C4-2B (cell line): ENCODE measurements around the gene KATNIP.
A peak's percentile ranks its signal among the peaks of the same experiment; 100 is the strongest.

Experiments
- H3K27ac ChIP-seq: fragments of 450-650 bp; 2 replicates; pipeline ENCODE4 v1.5.1; 2017
- ZFX ChIP-seq: fragments of 450-650 bp; IDR thresholded peaks from 2 replicates; pipeline ENCODE4 v1.6.1; 2017
- TF ChIP-seq, protein P1 (sequence below): fragments of 450-650 bp; conservative IDR thresholded peaks from 2 replicates; pipeline ENCODE4 v1.5.1; 2017; ENCODE audit warnings: mild to moderate bottlenecking

KATNIP gene

DNA sequence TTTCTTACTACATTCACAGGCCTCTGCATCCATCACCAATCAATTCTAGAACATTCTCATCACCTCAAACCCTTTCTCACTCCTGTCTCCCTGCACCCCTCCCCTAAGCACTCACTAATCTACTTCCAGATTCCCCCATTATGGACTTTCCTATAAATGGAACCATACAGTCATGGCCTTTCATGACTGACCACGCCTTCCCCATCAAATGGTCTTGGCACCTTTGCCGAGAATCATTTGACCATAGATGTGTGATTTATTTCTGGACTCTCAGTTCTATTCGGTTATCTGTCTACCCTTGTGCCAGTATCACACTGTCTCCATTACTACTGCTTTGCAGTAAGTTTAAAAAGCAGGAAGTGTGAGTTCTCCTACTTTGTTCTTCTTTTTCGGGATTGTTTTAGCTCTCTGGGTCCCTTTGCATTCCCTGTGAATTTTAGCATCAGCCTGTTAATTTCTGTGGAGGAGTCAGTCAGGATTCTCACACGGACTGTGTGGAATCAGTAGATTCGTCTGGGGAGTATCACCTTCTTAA, 27.7 kb upstream of the KATNIP start:
- no peak overlapping the region for H3K27ac ChIP-seq
- TF ChIP-seq, protein P1, sequence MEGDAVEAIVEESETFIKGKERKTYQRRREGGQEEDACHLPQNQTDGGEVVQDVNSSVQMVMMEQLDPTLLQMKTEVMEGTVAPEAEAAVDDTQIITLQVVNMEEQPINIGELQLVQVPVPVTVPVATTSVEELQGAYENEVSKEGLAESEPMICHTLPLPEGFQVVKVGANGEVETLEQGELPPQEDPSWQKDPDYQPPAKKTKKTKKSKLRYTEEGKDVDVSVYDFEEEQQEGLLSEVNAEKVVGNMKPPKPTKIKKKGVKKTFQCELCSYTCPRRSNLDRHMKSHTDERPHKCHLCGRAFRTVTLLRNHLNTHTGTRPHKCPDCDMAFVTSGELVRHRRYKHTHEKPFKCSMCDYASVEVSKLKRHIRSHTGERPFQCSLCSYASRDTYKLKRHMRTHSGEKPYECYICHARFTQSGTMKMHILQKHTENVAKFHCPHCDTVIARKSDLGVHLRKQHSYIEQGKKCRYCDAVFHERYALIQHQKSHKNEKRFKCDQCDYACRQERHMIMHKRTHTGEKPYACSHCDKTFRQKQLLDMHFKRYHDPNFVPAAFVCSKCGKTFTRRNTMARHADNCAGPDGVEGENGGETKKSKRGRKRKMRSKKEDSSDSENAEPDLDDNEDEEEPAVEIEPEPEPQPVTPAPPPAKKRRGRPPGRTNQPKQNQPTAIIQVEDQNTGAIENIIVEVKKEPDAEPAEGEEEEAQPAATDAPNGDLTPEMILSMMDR: no peak
- no peak for TF ChIP-seq ZFX

DNA sequence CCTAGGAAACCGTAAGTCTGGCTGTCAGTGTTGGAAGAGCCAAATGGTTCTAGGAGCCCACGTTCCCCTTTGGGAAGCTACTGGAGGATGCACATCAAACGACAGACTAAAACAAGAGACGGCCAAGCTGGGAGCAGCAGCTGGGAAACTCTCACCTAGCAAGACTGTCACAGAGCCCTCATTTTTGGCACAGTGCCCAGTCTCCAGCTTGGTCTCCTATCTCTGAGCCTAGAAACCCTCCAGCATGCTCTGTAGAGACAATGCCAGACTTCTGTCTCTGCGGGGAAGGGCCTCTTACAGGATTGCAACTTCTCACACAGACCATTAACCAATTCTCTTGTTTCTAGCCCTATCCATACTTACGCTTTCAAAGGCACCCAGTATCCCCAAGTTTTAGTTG, 23.8 kb upstream of the KATNIP start:
- no peak for TF ChIP-seq ZFX
- TF ChIP-seq, protein P1: no peak
- H3K27ac ChIP-seq: no peak overlapping the region

DNA sequence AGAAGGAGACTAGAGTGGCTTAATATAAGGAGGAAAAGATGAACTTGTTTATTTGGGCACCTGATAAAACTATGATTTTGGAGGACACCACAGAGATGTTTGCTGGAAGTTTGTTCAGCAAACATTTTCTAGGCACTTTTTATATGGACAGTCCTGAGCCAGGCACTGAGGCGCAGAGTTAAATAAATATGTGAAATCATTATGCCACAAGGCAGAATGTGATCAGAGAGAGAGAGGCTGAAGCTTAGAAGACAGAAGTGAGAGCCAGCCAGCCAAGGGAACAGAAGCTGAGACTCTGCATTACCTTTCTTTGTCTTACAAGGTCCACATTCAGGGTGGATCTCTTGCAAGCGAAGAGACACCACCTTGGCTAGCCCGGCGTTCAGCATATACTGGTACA, 21.6 kb upstream of the KATNIP start:
- TF ChIP-seq, protein P1: no peak
- TF ChIP-seq ZFX: no peak
- peak overlapping the region; percentile 66 for H3K27ac ChIP-seq

DNA sequence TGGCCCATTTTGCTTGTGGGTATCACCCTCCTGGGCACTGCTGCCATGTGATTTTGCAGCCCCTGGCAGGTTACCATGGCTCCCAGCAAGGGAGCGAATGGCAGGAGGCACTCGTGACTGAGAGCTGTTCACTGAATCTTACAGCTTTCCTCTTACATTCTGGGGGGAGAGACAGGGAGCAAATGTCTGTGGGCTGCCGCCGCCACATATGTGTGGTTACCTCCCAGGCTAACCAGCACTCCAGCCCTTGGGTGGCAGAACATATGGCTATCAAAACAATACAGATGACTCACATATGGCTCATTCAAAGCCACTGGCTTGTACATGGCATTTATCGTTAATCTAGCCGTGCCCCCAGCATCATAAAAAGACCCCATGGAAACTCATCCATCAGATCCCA, 20.0 kb upstream of the KATNIP start:
- TF ChIP-seq ZFX: no peak
- TF ChIP-seq, protein P1: no peak
- H3K27ac ChIP-seq: peak overlapping the region; percentile 66

DNA sequence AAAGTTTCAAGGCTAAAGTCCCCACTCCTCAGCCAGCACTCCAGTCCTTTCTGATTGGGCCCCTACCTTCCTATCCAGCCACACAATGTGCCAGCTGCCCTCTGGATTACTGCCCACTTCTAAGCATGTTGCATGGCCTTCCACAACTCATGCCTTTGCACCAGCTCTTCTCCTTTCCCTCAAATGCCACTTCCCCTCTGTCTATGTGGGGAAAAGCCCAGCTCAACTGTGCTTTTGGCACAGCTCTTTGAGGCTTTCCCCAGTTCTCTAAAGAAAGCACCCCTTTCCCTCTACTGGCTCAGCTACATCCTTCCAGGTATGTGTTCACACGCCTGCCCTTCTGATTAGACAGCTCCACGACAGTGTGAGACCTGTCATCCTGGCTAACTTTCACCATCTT, 18.8 kb upstream of the KATNIP start:
- no peak overlapping the region for H3K27ac ChIP-seq
- no peak for TF ChIP-seq ZFX
- TF ChIP-seq, protein P1: no peak

DNA sequence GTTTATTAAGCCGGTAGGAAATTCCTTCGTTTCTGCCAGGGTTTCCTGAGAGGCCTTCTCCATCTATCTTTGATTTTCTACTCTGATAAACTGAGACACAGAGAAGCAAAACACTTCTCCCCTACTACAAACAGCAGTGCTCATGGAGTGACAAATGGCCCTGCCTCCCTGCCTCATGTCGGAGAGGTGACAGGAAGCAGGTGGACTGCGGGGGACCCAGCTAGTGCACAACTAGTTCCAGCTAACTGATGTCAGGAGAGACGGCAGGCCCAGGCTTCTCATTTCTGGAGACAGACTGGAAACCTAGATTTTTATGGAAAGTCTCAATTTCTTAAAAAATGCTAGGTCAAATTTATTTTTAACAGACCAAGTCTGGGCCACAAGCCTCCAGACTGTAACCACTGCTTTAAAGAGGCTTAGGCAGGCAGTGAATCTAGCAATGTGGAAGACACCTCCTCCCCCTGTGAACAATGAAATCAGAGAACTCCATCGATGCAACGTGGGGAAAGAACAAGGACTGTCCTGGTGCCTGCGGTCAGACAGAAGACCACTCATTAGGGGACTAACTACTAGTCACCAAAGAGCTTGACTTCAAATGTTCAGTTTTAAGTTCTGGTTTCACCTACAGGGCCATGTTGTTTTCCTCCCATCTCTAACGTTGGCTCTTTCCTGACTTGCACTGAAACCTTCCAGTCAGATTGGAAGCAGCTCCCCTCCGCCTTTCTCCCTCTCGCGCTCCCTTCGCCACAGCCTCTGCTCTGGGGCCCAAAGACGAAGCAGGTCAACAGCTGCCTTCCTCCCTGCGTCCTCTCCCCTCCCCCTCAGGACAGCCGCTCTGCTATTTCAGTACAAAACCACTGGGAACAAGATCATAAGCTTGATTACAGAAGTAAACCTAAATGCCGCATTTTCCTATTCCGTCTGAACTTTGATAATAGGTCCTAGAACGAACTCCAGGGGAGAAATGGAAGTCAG, 17.8 kb upstream of the KATNIP start:
- no peak overlapping the region for H3K27ac ChIP-seq
- TF ChIP-seq ZFX: no peak
- TF ChIP-seq, protein P1: no peak

DNA sequence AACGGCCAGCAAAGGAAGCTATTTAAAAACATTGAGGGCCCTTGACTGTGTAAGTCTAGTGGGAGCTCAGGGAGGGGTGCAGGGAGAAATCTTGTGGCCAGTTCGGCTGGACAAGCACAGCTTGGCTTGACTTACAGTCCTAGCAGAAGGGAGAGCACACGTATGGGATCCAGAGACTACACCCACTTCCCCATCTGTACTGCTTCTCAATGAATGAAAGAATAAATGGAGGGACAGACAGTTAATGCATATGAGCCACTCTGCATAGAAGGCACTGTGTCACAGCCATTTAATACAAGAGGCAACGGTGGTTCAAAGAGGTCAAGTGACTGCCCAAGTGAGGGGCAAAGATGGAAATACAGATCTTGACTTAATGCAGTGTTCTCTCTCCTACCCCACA, 15.7 kb upstream of the KATNIP start:
- TF ChIP-seq, protein P1: no peak
- no peak for TF ChIP-seq ZFX
- H3K27ac ChIP-seq: no peak overlapping the region
